Activated naive CD4-positive, alpha-beta T cell treated with anti-CD3 and anti-CD28 coated beads for 36 hours (primary cell): ENCODE results near the gene VSTM4. TPM values are rescaled to one million over a fixed set of nuclear protein-coding genes. Genes with fewer than 3 reads are reported as not detected.

Source experiments
- CTCF ChIA-PET: fragments of 350-600 bp; sonication (Branson Sonifier 250); formaldehyde crosslinking; loops from one replicate; lab custom pipeline; 2021; ENCODE audit warnings: antibody characterized with exemption; lab: Charles Lee
- DNase-seq: peaks from one replicate; pipeline ENCODE4 v3.0.0-alpha.2; 2020
- H3K27ac Mint-ChIP-seq: one replicate; pipeline ENCODE4 v1.8.0; 2021; ENCODE audit warnings: mild to moderate bottlenecking, mixed read lengths
- H3K27me3 Mint-ChIP-seq: one replicate; pipeline ENCODE4 v1.8.0; 2021; ENCODE audit warnings: low read depth, mixed read lengths
- H3K36me3 Mint-ChIP-seq: one replicate; pipeline ENCODE4 v1.8.0; 2021; ENCODE audit warnings: low read depth, mixed read lengths
- H3K4me1 Mint-ChIP-seq: one replicate; pipeline ENCODE4 v1.8.0; 2021; ENCODE audit warnings: low read depth, mixed read lengths
- H3K4me3 Mint-ChIP-seq: one replicate; pipeline ENCODE4 v1.8.0; 2021; ENCODE audit warnings: mild to moderate bottlenecking, moderate library complexity, mixed read lengths
- H3K9me3 Mint-ChIP-seq: one replicate; pipeline ENCODE4 v1.8.0; 2021; ENCODE audit warnings: mixed read lengths
- intact Hi-C: fragments of 100-400 bp; cut with micrococcal nuclease; formaldehyde crosslinking; loops from one replicate; pipeline ENCODE4 v1.15.1; 2023
- total RNA-seq, 2 experiments: library from RNA; stranded (reverse); gene quantifications; one replicate each; pipeline ENCODE4 v1.2.3, GENCODE V29; 2021

The VSTM4 gene
- total RNA-seq, 2 experiments from 2014 or later: not detected

GRCh38 chr10:49153971-49154370 lies 38.6 kb upstream of the VSTM4 start:
- peaks cover 13% of the 10 kb centered on the region for H3K27me3 Mint-ChIP-seq

GRCh38 chr10:49153115-49153514 lies 37.8 kb upstream of the VSTM4 start:
- Mint-ChIP-seq H3K4me1 (no peaks in the 10 kb centered on the region), H3K27ac (no peak overlapping the region), H3K4me3 (no peak overlapping the region), H3K9me3 (peaks cover 5% of the 10 kb centered on the region), H3K27me3 (peaks cover 9% of the 10 kb centered on the region), H3K36me3 (no peaks in the 10 kb centered on the region)
- CTCF ChIA-PET: no interaction called here
- intact Hi-C loops: no loop called here
- no peak for DNase-seq

More at GRCh38 chr10:49153971-49154370, 38.6 kb upstream of the VSTM4 start:
- CTCF ChIA-PET: no interaction called here
- DNase-seq: no peak
- H3K36me3 Mint-ChIP-seq: no peaks in the 10 kb centered on the region
- no peaks in the 10 kb centered on the region for H3K4me1 Mint-ChIP-seq
- no peaks in the 10 kb centered on the region for H3K9me3 Mint-ChIP-seq
- H3K4me3 Mint-ChIP-seq: no peak overlapping the region
- intact Hi-C loops: no loop called here
- H3K27ac Mint-ChIP-seq: no peak overlapping the region

GRCh38 chr10:49152663-49153062 lies 37.3 kb upstream of the VSTM4 start:
- DNase-seq: no peak
- intact Hi-C loops: no loop called here
- Mint-ChIP-seq H3K9me3 (peaks cover 6% of the 10 kb centered on the region), H3K36me3 (no peaks in the 10 kb centered on the region), H3K27me3 (peaks cover 9% of the 10 kb centered on the region), H3K27ac (no peak overlapping the region), H3K4me1 (no peaks in the 10 kb centered on the region), H3K4me3 (no peak overlapping the region)
- CTCF ChIA-PET: interaction anchor here (0.6 to 0.7 kb wide), 2 partner anchors 26 to 176 kb away, joined by 3 to 4 read pairs; no protein-coding TSS in a partner anchor

- Mint-ChIP-seq H3K9me3 (peaks cover 11% of the 10 kb centered on the region), H3K36me3 (no peaks in the 10 kb centered on the region), H3K27ac (no peak overlapping the region), H3K4me3 (no peak overlapping the region), H3K4me1 (no peaks in the 10 kb centered on the region), H3K27me3 (peaks cover 9% of the 10 kb centered on the region)
- CTCF ChIA-PET: interaction anchor here (0.6 to 0.7 kb wide), 2 partner anchors 26 to 175 kb away, joined by 3 to 4 read pairs; no protein-coding TSS in a partner anchor
- intact Hi-C loops: no loop called here
- no peak for DNase-seq
Observed at GRCh38 chr10:49152037-49152436, 36.7 kb upstream of the VSTM4 start.

- H3K4me3 Mint-ChIP-seq: no peak overlapping the region
- no peaks in the 10 kb centered on the region for H3K4me1 Mint-ChIP-seq
- H3K27ac Mint-ChIP-seq: no peak overlapping the region
- intact Hi-C loops: no loop called here
- H3K9me3 Mint-ChIP-seq: peaks cover 11% of the 10 kb centered on the region
- no peaks in the 10 kb centered on the region for H3K36me3 Mint-ChIP-seq
- no peak for DNase-seq
- peaks cover 8% of the 10 kb centered on the region for H3K27me3 Mint-ChIP-seq
- CTCF ChIA-PET: interaction anchor here (0.9 kb wide), 1 partner anchor 13 kb away, joined by 3 read pairs; no protein-coding TSS in a partner anchor
Observed at GRCh38 chr10:49151481-49151880, 36.2 kb upstream of the VSTM4 start.

- H3K4me1 Mint-ChIP-seq: no peaks in the 10 kb centered on the region
- H3K27me3 Mint-ChIP-seq: peaks cover 5% of the 10 kb centered on the region
- DNase-seq: no peak
- H3K9me3 Mint-ChIP-seq: peaks cover 11% of the 10 kb centered on the region
- H3K4me3 Mint-ChIP-seq: no peak overlapping the region
- CTCF ChIA-PET: interaction anchor here (0.9 kb wide), 1 partner anchor 13 kb away, joined by 3 read pairs; no protein-coding TSS in a partner anchor
- no peak overlapping the region for H3K27ac Mint-ChIP-seq
- intact Hi-C loops: no loop called here
- H3K36me3 Mint-ChIP-seq: no peaks in the 10 kb centered on the region
Observed at GRCh38 chr10:49151025-49151445, 35.7 kb upstream of the VSTM4 start.

- H3K36me3 Mint-ChIP-seq: no peaks in the 10 kb centered on the region
- no peak overlapping the region for H3K4me3 Mint-ChIP-seq
- CTCF ChIA-PET: interaction anchor here (0.9 kb wide), 1 partner anchor 14 kb away, joined by 3 read pairs; no protein-coding TSS in a partner anchor
- peaks cover 4% of the 10 kb centered on the region for H3K27me3 Mint-ChIP-seq
- intact Hi-C loops: no loop called here
- DNase-seq: no peak
- no peaks in the 10 kb centered on the region for H3K4me1 Mint-ChIP-seq
- H3K27ac Mint-ChIP-seq: no peak overlapping the region
- peaks cover 11% of the 10 kb centered on the region for H3K9me3 Mint-ChIP-seq
Observed at GRCh38 chr10:49150426-49150825, 35.1 kb upstream of the VSTM4 start.

GRCh38 chr10:49149881-49150280 lies 34.6 kb upstream of the VSTM4 start:
- Mint-ChIP-seq H3K36me3 (no peaks in the 10 kb centered on the region), H3K27me3 (peaks cover 1% of the 10 kb centered on the region)

GRCh38 chr10:49144058-49144720 lies 28.9 kb upstream of the VSTM4 start:
- Mint-ChIP-seq H3K27me3 (no peaks in the 10 kb centered on the region), H3K27ac (no peak overlapping the region), H3K4me3 (no peak overlapping the region), H3K9me3 (peaks cover 11% of the 10 kb centered on the region), H3K36me3 (no peaks in the 10 kb centered on the region), H3K4me1 (no peaks in the 10 kb centered on the region)
- DNase-seq: no peak
- intact Hi-C loops: no loop called here
- CTCF ChIA-PET: interaction anchor here (1.3 kb wide), 1 partner anchor 11 kb away, joined by 3 read pairs; no protein-coding TSS in a partner anchor

More at GRCh38 chr10:49149881-49150280, 34.6 kb upstream of the VSTM4 start:
- no peaks in the 10 kb centered on the region for H3K4me1 Mint-ChIP-seq
- CTCF ChIA-PET: no interaction called here
- peaks cover 11% of the 10 kb centered on the region for H3K9me3 Mint-ChIP-seq
- no peak overlapping the region for H3K27ac Mint-ChIP-seq
- no peak for DNase-seq
- H3K4me3 Mint-ChIP-seq: no peak overlapping the region
- intact Hi-C loops: no loop called here

- CTCF ChIA-PET: no interaction called here
- Mint-ChIP-seq H3K9me3 (peaks cover 7% of the 10 kb centered on the region), H3K27ac (no peak overlapping the region), H3K4me1 (no peaks in the 10 kb centered on the region), H3K27me3 (no peaks in the 10 kb centered on the region), H3K36me3 (no peaks in the 10 kb centered on the region), H3K4me3 (no peak overlapping the region)
- intact Hi-C loops: no loop called here
- no peak for DNase-seq
Observed at GRCh38 chr10:49143249-49143648, 27.9 kb upstream of the VSTM4 start.

GRCh38 chr10:49141541-49142332 lies 26.4 kb upstream of the VSTM4 start:
- H3K27me3 Mint-ChIP-seq: no peaks in the 10 kb centered on the region
- no peaks in the 10 kb centered on the region for H3K9me3 Mint-ChIP-seq
- no peak overlapping the region for H3K27ac Mint-ChIP-seq
- no peak overlapping the region for H3K4me3 Mint-ChIP-seq
- intact Hi-C loops: no loop called here
- no peak for DNase-seq
- CTCF ChIA-PET: no interaction called here
- H3K4me1 Mint-ChIP-seq: no peaks in the 10 kb centered on the region
- no peaks in the 10 kb centered on the region for H3K36me3 Mint-ChIP-seq

- DNase-seq: no peak
- Mint-ChIP-seq H3K27me3 (peaks cover 5% of the 10 kb centered on the region), H3K36me3 (no peaks in the 10 kb centered on the region), H3K9me3 (no peaks in the 10 kb centered on the region), H3K27ac (no peak overlapping the region), H3K4me3 (no peak overlapping the region), H3K4me1 (no peaks in the 10 kb centered on the region)
- CTCF ChIA-PET: no interaction called here
- intact Hi-C loops: no loop called here
Observed at GRCh38 chr10:49140304-49141177, 25.2 kb upstream of the VSTM4 start.
